Heart left ventricle (tissue), 16 donors: ENCODE data around the gene SYNDIG1. TPM values are rescaled to one million over a fixed set of nuclear protein-coding genes. Genes with fewer than 3 reads are reported as not detected.

ENCODE experiments used
- ATAC-seq, 4 donors: fragments of 200-7000 bp; cut with Tn5 transposase; one replicate each; pipeline ENCODE4 v1.9.1; 2020 to 2022; ENCODE audit warnings: moderate library complexity in 4 of 4, mild to moderate bottlenecking in 3 of 4, moderate number of reproducible peaks in 1 of 4
- DNase-seq, 5 donors: peaks; one replicate each; pipeline ENCODE4 v3.0.0-alpha.2; 2020
- H3K27ac ChIP-seq, 12 donors: fragments of 200-600 bp; sonication (generic) in 4 of 12; one replicate each; pipeline versions ENCODE4 v1.5.0 to v1.8.0; 2016 to 2022; ENCODE audit warnings: mild to moderate bottlenecking in 2 of 12
- H3K27me3 ChIP-seq, 9 donors: fragments of 200-600 bp; sonication (generic) in 2 of 9; one replicate each; pipeline versions ENCODE4 v1.5.1 to v1.8.0; 2016 to 2022; ENCODE audit warnings: mild to moderate bottlenecking in 3 of 9
- H3K36me3 ChIP-seq, 9 donors: fragments of 200-600 bp; sonication (generic) in 2 of 9; one replicate each; pipeline versions ENCODE4 v1.5.0 to v1.8.0; 2018 to 2022; ENCODE audit warnings: mild to moderate bottlenecking in 2 of 9
- H3K4me1 ChIP-seq, 12 donors: fragments of 200-600 bp; sonication (generic) in 4 of 12; one replicate each; pipeline versions ENCODE4 v1.5.0 to v1.8.0; 2016 to 2022; ENCODE audit warnings: mild to moderate bottlenecking in 3 of 12
- H3K4me3 ChIP-seq, 12 donors: fragments of 200-600 bp; sonication (generic) in 4 of 12; one replicate each; pipeline versions ENCODE4 v1.5.0 to v1.8.0; 2017 to 2022; ENCODE audit warnings: mild to moderate bottlenecking in 9 of 12, moderate library complexity in 4 of 12
- H3K9me3 ChIP-seq, 12 donors: fragments of 200-600 bp; sonication (generic) in 4 of 12; one replicate each; pipeline versions ENCODE4 v1.5.0 to v1.8.0; 2016 to 2022; ENCODE audit warnings: mild to moderate bottlenecking in 1 of 12
- POLR2A ChIP-seq, 2 donors: fragments of 450-650 bp; IDR thresholded peaks; one replicate each; pipeline ENCODE4 v1.6.1; 2017; ENCODE audit warnings: antibody characterized with exemption in 2 of 2, mild to moderate bottlenecking in 2 of 2, moderate library complexity in 2 of 2
- WGBS, 4 donors: extraction: QIAGEN DNeasy Blood & Tissue Kit in 2 of 4; methylation state at CpG; one replicate each; pipeline versions ENCODE4 v1.1.5 to v1.1.7; 2013 to 2018; 5-methylcytosine and 5-hydroxymethylcytosine counted together
- intact Hi-C, 10 donors: fragments of 100-400 bp; cut with DNase I; formaldehyde crosslinking; loops; one replicate each; pipeline versions ENCODE4 v1.11.1 to v1.14.2; 2022
- polyA plus RNA-seq, 2 donors: library from polyadenylated mRNA; stranded (reverse); fragments of 200-250 nt; gene quantifications; one replicate each; pipeline ENCODE4 v1.2.3, GENCODE V29; 2013
- total RNA-seq, 9 donors: library from RNA; depleted of rRNA in 2 of 9; stranded (reverse); fragments of >200 nt in 2 of 9; fragmentation: NEBNext Ultra II Directional in 3 of 9; extraction: Animal tissue kit (Norgen Biotek cat#: 25700) in 3 of 9; gene quantifications; one replicate each; pipeline versions ENCODE4 v1.1.0 to v1.2.4, GENCODE V29; 2016 to 2023
- TF ChIP-seq, protein P1 (sequence below), 12 donors: fragments of 200-600 bp; sonication (generic) in 4 of 12; IDR thresholded peaks; one replicate each; pipeline versions ENCODE4 v1.5.0 to v1.8.0; 2018 to 2022; ENCODE audit warnings: antibody characterized with exemption in 12 of 12, mild to moderate bottlenecking in 5 of 12
- donor health status: ischemic (EF 13 %, LVEDD 7.1; RV severe dilation, severe dysfunction).
- donor health status: healthy with polysubstance abuse.
- donor health status: DM: no; HTN: yes; CAD: no.
- donor health status: DM: no; HTN: no; CAD: no.
- donor health status: ischemic (EF 25% LVEDD 6.9; RV normal size, moderate dysfunction).
- donor health status: ischemic (EF 25% LVEDD 5.7; RV mildly dilated, moderate dysfunction).
- donor health status: healthy.
- donor health status: DM: yes; HTN: yes; CAD: no.
- donor health status: ischemic (EF 35%, LVEDD 5.7; RV mildly dilated, moderate dysfunction).
- donor health status: nonischemic (EF 11% LVEDD 7.7; RV severe dilation, severe dysfunction).
- donor health status: DM: yes; HTN: yes; CAD: no.
- donor health status: PGD.
- donor health status: ischemic (EF 29% LVEDD 5.4; RV normal size, mild dysfunction).
- donor health status: nonischemic (EF 23%, LVEDD 6.1; RV moderate dilation, normal function).

The SYNDIG1 gene
- total and polyA plus RNA-seq, 11 donors, result 8.4 to 41.8 (median 23.0) TPM

DNA sequence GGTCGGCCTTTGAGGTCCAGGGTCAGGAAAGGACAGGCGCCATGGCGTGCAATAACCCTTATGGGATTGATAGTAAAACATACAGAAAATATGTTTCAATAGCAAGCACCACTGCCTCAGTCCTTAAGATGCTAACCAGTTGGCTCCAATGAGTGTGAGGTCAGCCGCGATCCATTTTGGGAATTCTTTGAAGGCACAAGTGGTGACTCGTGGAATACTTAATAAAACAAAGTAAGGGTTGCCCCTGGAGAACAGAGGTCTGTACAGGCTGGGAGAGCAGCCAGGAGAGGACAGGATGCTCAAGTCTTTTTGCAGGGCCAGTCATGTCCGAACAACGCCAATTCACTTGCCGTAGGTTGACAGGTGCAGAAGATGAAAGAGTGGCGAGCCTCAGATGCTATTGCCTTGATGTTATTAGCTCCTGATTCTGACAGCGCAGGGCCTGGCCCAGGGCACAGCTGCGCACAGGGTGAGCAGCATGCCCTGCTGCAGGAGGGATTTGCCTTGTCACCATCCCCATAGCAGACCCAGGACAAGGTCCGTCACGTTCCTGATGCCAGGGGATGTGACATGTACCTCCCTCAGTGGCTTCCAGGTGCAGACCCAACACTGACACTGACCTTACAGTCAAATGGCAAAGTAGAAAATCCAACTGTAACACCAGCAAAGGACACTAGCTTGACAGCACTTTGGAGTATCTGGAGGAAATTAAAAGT, 21.8 kb downstream of the SYNDIG1 start:
- WGBS, 4 donors, result 77 to 85% (median 81%) methylated on average over 11 to 14 of the region's 14 CpGs
- Histone ChIP-seq H3K4me1 (peaks cover 0 to 46% (median 6%) of the 10 kb centered on the region in 12 donors), H3K9me3 (no peaks in the 10 kb centered on the region), H3K4me3 (no peak overlapping the region), H3K27me3 (no peaks in the 10 kb centered on the region), H3K27ac (no peak overlapping the region), H3K36me3 (no peaks in the 10 kb centered on the region)
- DNase-seq (no peak), ATAC-seq (no peak)
- intact Hi-C loops, result no loop called here
- TF ChIP-seq, protein P1, sequence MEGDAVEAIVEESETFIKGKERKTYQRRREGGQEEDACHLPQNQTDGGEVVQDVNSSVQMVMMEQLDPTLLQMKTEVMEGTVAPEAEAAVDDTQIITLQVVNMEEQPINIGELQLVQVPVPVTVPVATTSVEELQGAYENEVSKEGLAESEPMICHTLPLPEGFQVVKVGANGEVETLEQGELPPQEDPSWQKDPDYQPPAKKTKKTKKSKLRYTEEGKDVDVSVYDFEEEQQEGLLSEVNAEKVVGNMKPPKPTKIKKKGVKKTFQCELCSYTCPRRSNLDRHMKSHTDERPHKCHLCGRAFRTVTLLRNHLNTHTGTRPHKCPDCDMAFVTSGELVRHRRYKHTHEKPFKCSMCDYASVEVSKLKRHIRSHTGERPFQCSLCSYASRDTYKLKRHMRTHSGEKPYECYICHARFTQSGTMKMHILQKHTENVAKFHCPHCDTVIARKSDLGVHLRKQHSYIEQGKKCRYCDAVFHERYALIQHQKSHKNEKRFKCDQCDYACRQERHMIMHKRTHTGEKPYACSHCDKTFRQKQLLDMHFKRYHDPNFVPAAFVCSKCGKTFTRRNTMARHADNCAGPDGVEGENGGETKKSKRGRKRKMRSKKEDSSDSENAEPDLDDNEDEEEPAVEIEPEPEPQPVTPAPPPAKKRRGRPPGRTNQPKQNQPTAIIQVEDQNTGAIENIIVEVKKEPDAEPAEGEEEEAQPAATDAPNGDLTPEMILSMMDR (IDR thresholded peaks at IDR 0.05), result no peak
- TF ChIP-seq POLR2A (IDR thresholded peaks at IDR 0.05), result no peak

- Histone ChIP-seq H3K27ac (peak overlapping the region in 3 of 12 donors; percentile 34 to 44 (median 43)), H3K27me3 (no peaks in the 10 kb centered on the region), H3K4me1 (peaks cover 0 to 39% (median 6%) of the 10 kb centered on the region in 12 donors), H3K36me3 (no peaks in the 10 kb centered on the region), H3K4me3 (no peak overlapping the region), H3K9me3 (no peaks in the 10 kb centered on the region)
- TF ChIP-seq, protein P1 (IDR thresholded peaks at IDR 0.05), result peak in 3 of 12 donors; percentile 16 to 37 (median 19)
- no peak for TF ChIP-seq POLR2A (IDR thresholded peaks at IDR 0.05)
- DNase-seq (no peak), ATAC-seq (peak; percentile 27 to 45 (median 30))
- WGBS, 4 donors, result 41 to 55% (median 49%) methylated on average over 16 of the region's 16 CpGs
- intact Hi-C loops, result no loop called here
Measured at GRCh38 chr20:24492031-24492607, 22.7 kb downstream of the SYNDIG1 start.

DNA sequence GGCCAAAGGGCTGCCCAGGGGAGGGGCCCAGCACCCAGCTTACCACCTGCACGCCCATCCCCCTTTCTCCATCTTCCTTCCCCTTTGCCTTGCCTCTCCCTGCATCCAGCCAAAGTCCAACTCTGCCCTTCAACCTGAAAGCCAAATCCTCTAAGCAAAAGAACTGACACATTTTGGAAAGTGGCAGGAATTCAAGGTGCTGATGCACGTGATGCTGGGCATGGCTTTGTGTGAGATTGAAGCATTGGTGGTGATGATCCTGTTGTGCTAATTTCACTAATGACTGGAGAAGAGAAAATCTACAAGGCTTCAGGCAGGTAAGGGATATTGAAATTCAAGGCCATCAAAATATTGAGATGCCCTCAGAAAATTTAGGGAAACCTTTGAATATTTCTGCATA, 23.3 kb downstream of the SYNDIG1 start:
- intact Hi-C loops, result no loop called here
- no peak overlapping the region for H3K4me3 ChIP-seq
- no peaks in the 10 kb centered on the region for H3K27me3 ChIP-seq
- H3K36me3 ChIP-seq, result no peaks in the 10 kb centered on the region
- peak overlapping the region in 1 of 12 donors; percentile 34 for H3K27ac ChIP-seq
- no peaks in the 10 kb centered on the region for H3K9me3 ChIP-seq
- TF ChIP-seq POLR2A (IDR thresholded peaks at IDR 0.05), result no peak
- TF ChIP-seq, protein P1 (IDR thresholded peaks at IDR 0.05), result no peak
- 63 to 82% (median 76%) methylated on average over 2 of the region's 2 CpGs for WGBS, 4 donors
- ATAC-seq (no peak), DNase-seq (no peak)
- H3K4me1 ChIP-seq, result peaks cover 0 to 34% (median 6%) of the 10 kb centered on the region in 12 donors

DNA sequence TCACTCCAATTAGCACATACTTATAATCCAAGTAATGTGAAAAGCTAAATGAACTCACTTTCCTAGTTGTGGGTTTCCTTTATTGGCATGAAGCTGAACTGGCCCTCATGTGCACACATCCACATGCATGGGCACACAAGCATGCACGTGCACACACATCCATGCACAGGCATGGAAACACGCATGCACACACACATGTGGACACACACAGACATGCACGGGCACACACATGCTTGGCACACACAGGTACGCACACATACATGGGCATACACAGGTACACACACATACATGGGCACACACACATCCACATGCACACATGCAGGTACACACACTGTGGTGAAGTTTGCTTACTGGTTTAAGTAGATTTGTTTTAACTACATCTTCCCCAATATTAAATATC, 23.8 kb downstream of the SYNDIG1 start:
- H3K36me3 ChIP-seq, result no peaks in the 10 kb centered on the region
- H3K4me1 ChIP-seq, result peaks cover 0 to 34% (median 6%) of the 10 kb centered on the region in 12 donors
- no peaks in the 10 kb centered on the region for H3K9me3 ChIP-seq
- H3K4me3 ChIP-seq, result no peak overlapping the region
- 91 to 96% (median 93%) methylated on average over 4 of the region's 4 CpGs for WGBS, 4 donors
- TF ChIP-seq, protein P1 (IDR thresholded peaks at IDR 0.05), result no peak
- TF ChIP-seq POLR2A (IDR thresholded peaks at IDR 0.05), result no peak
- no peak for ATAC-seq
- H3K27me3 ChIP-seq, result no peaks in the 10 kb centered on the region
- intact Hi-C loops, result no loop called here
- DNase-seq, result no peak
- H3K27ac ChIP-seq, result no peak overlapping the region
